Mesenchymal stem cell (in vitro differentiated cells and primary cell): ENCODE results near the gene ENTHD1.

Experiments used
- DNase-seq: peaks from one replicate; pipeline ENCODE4 v3.0.0-alpha.2; 2013
- H2AFZ ChIP-seq: one replicate; pipeline ENCODE4 v1.6.1; 2013; ENCODE audit warnings: low read depth, mild to moderate bottlenecking, control low read depth, inconsistent platforms, low read length, moderate library complexity
- H2AK5ac ChIP-seq: 2 replicates; pipeline ENCODE4 v1.6.1; 2013; ENCODE audit warnings: low read length, moderate library complexity, mild to moderate bottlenecking, inconsistent platforms; ENCODE audit not compliant: severe bottlenecking
- H2BK120ac ChIP-seq: one replicate; pipeline ENCODE4 v1.6.1; 2013; ENCODE audit warnings: low read depth, mild to moderate bottlenecking, inconsistent platforms, low read length, moderate library complexity
- H2BK12ac ChIP-seq, 2 experiments: one replicate each; pipeline ENCODE4 v1.6.1; 2013; ENCODE audit warnings: inconsistent platforms in 2 of 2, low read length in 2 of 2, mild to moderate bottlenecking in 2 of 2, moderate library complexity in 2 of 2, control low read depth in 1 of 2
- H2BK15ac ChIP-seq: one replicate; pipeline ENCODE4 v1.6.1; 2013; ENCODE audit warnings: mild to moderate bottlenecking, low read depth, inconsistent platforms; ENCODE audit not compliant: poor library complexity, severe bottlenecking
- H2BK5ac ChIP-seq: 2 replicates; pipeline ENCODE4 v1.6.1; 2013; ENCODE audit warnings: low read depth, mild to moderate bottlenecking, low read length, control low read depth, inconsistent platforms; ENCODE audit not compliant: poor library complexity, severe bottlenecking
- H3K14ac ChIP-seq, 2 experiments: one replicate each; pipeline ENCODE4 v1.6.1; 2013; ENCODE audit warnings: inconsistent platforms in 2 of 2, low read length in 2 of 2, control low read depth in 1 of 2, mild to moderate bottlenecking in 1 of 2, moderate library complexity in 1 of 2
- H3K18ac ChIP-seq, 2 experiments: one replicate each; pipeline ENCODE4 v1.6.1; 2013; ENCODE audit warnings: inconsistent platforms in 2 of 2, low read length in 2 of 2, control low read depth in 1 of 2, low read depth in 1 of 2, mild to moderate bottlenecking in 1 of 2
- H3K23ac ChIP-seq, 2 experiments: one replicate each; pipeline ENCODE4 v1.6.1; 2013; ENCODE audit warnings: inconsistent platforms in 2 of 2, low read length in 2 of 2, mild to moderate bottlenecking in 2 of 2, moderate library complexity in 2 of 2, control low read depth in 1 of 2
- H3K27ac ChIP-seq: 2 replicates; pipeline ENCODE4 v1.5.1; 2013; ENCODE audit warnings: mild to moderate bottlenecking, moderate library complexity, low read length, control low read depth, inconsistent platforms; ENCODE audit not compliant: poor library complexity, severe bottlenecking
- H3K27me3 ChIP-seq, 2 experiments: 2 replicates each; pipeline versions ENCODE4 v1.6.1 to v1.7.0; 2013; ENCODE audit warnings: low read length in 2 of 2, mild to moderate bottlenecking in 2 of 2, moderate library complexity in 2 of 2, control low read depth in 1 of 2, inconsistent platforms in 1 of 2; ENCODE audit not compliant: control insufficient read depth in 1 of 2, insufficient read depth in 1 of 2
- H3K36me3 ChIP-seq, 2 experiments: 2 replicates each; pipeline versions ENCODE4 v1.6.1 to v1.7.0; 2013; ENCODE audit warnings: low read length in 2 of 2, control low read depth in 1 of 2, inconsistent platforms in 1 of 2, low read depth in 1 of 2, mild to moderate bottlenecking in 1 of 2; ENCODE audit not compliant: insufficient read depth in 2 of 2, control insufficient read depth in 1 of 2
- H3K4ac ChIP-seq, 2 experiments: one replicate each; pipeline ENCODE4 v1.6.1; 2013; ENCODE audit warnings: inconsistent platforms in 2 of 2, low read length in 2 of 2, mild to moderate bottlenecking in 2 of 2, moderate library complexity in 2 of 2, control low read depth in 1 of 2, low read depth in 1 of 2
- H3K4me1 ChIP-seq: 2 replicates; pipeline ENCODE4 v1.6.1; 2013; ENCODE audit warnings: low read depth, low read length, control low read depth; ENCODE audit not compliant: control insufficient read depth, insufficient read depth
- H3K4me2 ChIP-seq: 2 replicates; pipeline ENCODE4 v1.6.1; 2013; ENCODE audit warnings: low read length, mild to moderate bottlenecking, inconsistent platforms; ENCODE audit not compliant: poor library complexity, severe bottlenecking
- H3K4me3 ChIP-seq, 2 experiments: 2 replicates each; pipeline versions ENCODE4 v1.5.1 to v1.7.0; 2013; ENCODE audit warnings: low read length in 2 of 2, mild to moderate bottlenecking in 2 of 2, control low read depth in 1 of 2, low read depth in 1 of 2; ENCODE audit not compliant: insufficient read depth in 1 of 2
- H3K79me1 ChIP-seq: replicated peaks from 2 replicates; pipeline ENCODE4 v1.6.1; 2013; ENCODE audit warnings: mild to moderate bottlenecking, control low read depth, low read length, inconsistent platforms; ENCODE audit not compliant: poor library complexity, severe bottlenecking
- H3K9ac ChIP-seq: 2 replicates; pipeline ENCODE4 v1.7.0; 2013; ENCODE audit warnings: mild to moderate bottlenecking, low read length, moderate library complexity
- H3K9me3 ChIP-seq: 2 replicates; pipeline ENCODE4 v1.7.0; 2013; ENCODE audit warnings: mild to moderate bottlenecking, low read length; ENCODE audit not compliant: control insufficient read depth
- H4K8ac ChIP-seq: one replicate; pipeline ENCODE4 v1.6.1; 2013; ENCODE audit warnings: inconsistent platforms, mild to moderate bottlenecking, low read length, moderate library complexity
- H4K91ac ChIP-seq: one replicate; pipeline ENCODE4 v1.6.1; 2013; ENCODE audit warnings: mild to moderate bottlenecking, low read length, inconsistent platforms
- WGBS: methylation state at CpG from one replicate; pipeline ENCODE4 v1.1.7; 2013; ENCODE audit warnings: mixed read lengths; 5-methylcytosine and 5-hydroxymethylcytosine counted together

The ENTHD1 gene

GRCh38 chr22:39818094-39818493 is 75.5 kb downstream of the ENTHD1 start:
- H3K18ac ChIP-seq: no peak overlapping the region
- H2AFZ ChIP-seq: peak overlapping the region; percentile 61
- H4K8ac ChIP-seq: peak overlapping the region; percentile 12
- no peak overlapping the region for H3K9ac ChIP-seq
- no peaks in the 10 kb centered on the region for H3K79me1 ChIP-seq
- no peak overlapping the region for H3K27ac ChIP-seq
- H3K27me3 ChIP-seq: no peaks in the 10 kb centered on the region
- no peaks in the 10 kb centered on the region for H3K36me3 ChIP-seq
- H4K91ac ChIP-seq: no peak overlapping the region
- no peak overlapping the region for H3K4ac ChIP-seq
- no peak overlapping the region for H2BK15ac ChIP-seq
- H3K23ac ChIP-seq: no peak overlapping the region
- 53% methylated on average over 5 of the region's 5 CpGs for WGBS
- peak; percentile 28 for DNase-seq
- H2BK5ac ChIP-seq: no peak overlapping the region
- no peak overlapping the region for H3K4me3 ChIP-seq
- no peak overlapping the region for H3K14ac ChIP-seq
- H2BK120ac ChIP-seq: no peak overlapping the region
- H3K9me3 ChIP-seq: no peaks in the 10 kb centered on the region
- H2AK5ac ChIP-seq: no peak overlapping the region
- H3K4me1 ChIP-seq: peaks cover 2% of the 10 kb centered on the region
- no peak overlapping the region for H3K4me2 ChIP-seq
- no peak overlapping the region for H2BK12ac ChIP-seq

- H3K27me3 ChIP-seq: peaks cover 4 to 6% of the 10 kb centered on the region in 2 experiments
- H3K4me2 ChIP-seq: no peak overlapping the region
- no peak for DNase-seq
- no peak overlapping the region for H4K8ac ChIP-seq
- H3K27ac ChIP-seq: no peak overlapping the region
- H3K23ac ChIP-seq: no peak overlapping the region
- no peak overlapping the region for H3K14ac ChIP-seq
- H3K79me1 ChIP-seq: no peaks in the 10 kb centered on the region
- H2BK12ac ChIP-seq: no peak overlapping the region
- no CpG with 5 or more reads among the region's 2 CpGs for WGBS
- H2BK15ac ChIP-seq: no peak overlapping the region
- H2AK5ac ChIP-seq: no peak overlapping the region
- H3K4me1 ChIP-seq: peaks cover 2% of the 10 kb centered on the region
- H3K18ac ChIP-seq: no peak overlapping the region
- no peaks in the 10 kb centered on the region for H3K36me3 ChIP-seq
- no peak overlapping the region for H2BK120ac ChIP-seq
- no peak overlapping the region for H3K4me3 ChIP-seq
- no peak overlapping the region for H4K91ac ChIP-seq
- H3K9me3 ChIP-seq: no peaks in the 10 kb centered on the region
- H3K9ac ChIP-seq: no peak overlapping the region
- H2AFZ ChIP-seq: no peak overlapping the region
- no peak overlapping the region for H2BK5ac ChIP-seq
- no peak overlapping the region for H3K4ac ChIP-seq
Measured at GRCh38 chr22:39815932-39816331, 77.6 kb downstream of the ENTHD1 start.

- Histone ChIP-seq H3K9ac (no peak overlapping the region), H3K79me1 (no peaks in the 10 kb centered on the region), H3K4me2 (no peak overlapping the region), H2BK12ac (no peak overlapping the region), H3K4ac (no peak overlapping the region), H3K27me3 (peaks cover 11 to 12% of the 10 kb centered on the region in 2 experiments), H3K18ac (no peak overlapping the region), H4K91ac (no peak overlapping the region), H3K27ac (no peak overlapping the region), H3K9me3 (no peaks in the 10 kb centered on the region), H3K23ac (no peak overlapping the region), H2AK5ac (no peak overlapping the region), H3K4me3 (no peak overlapping the region), H2BK15ac (no peak overlapping the region), H2AFZ (no peak overlapping the region), H2BK120ac (no peak overlapping the region), H3K4me1 (peaks cover 2% of the 10 kb centered on the region), H2BK5ac (no peak overlapping the region), H3K14ac (no peak overlapping the region), H4K8ac (no peak overlapping the region), H3K36me3 (no peaks in the 10 kb centered on the region)
- 95% methylated on average over 2 of the region's 4 CpGs for WGBS
- peak; percentile 9 for DNase-seq
Measured at GRCh38 chr22:39814899-39815298, 78.7 kb downstream of the ENTHD1 start.

- Histone ChIP-seq H3K27me3 (peaks cover 46 to 49% of the 10 kb centered on the region in 2 experiments), H2BK15ac (no peak overlapping the region), H3K23ac (no peak overlapping the region), H3K27ac (no peak overlapping the region), H3K9me3 (no peaks in the 10 kb centered on the region), H2BK120ac (no peak overlapping the region), H3K4me1 (no peaks in the 10 kb centered on the region), H3K4ac (no peak overlapping the region), H3K9ac (no peak overlapping the region), H3K4me2 (no peak overlapping the region), H3K4me3 (no peak overlapping the region), H2BK12ac (no peak overlapping the region), H4K8ac (no peak overlapping the region), H3K36me3 (no peaks in the 10 kb centered on the region), H2AK5ac (no peak overlapping the region), H3K14ac (no peak overlapping the region), H2BK5ac (no peak overlapping the region), H3K18ac (no peak overlapping the region), H2AFZ (no peak overlapping the region), H4K91ac (no peak overlapping the region), H3K79me1 (no peaks in the 10 kb centered on the region)
- DNase-seq: no peak
- WGBS: 74% methylated on average over 2 of the region's 4 CpGs
Measured at GRCh38 chr22:39809772-39810557, 83.6 kb downstream of the ENTHD1 start.
